ENCODE results near the gene PIF1. TPM values are rescaled to one million over a fixed set of nuclear protein-coding genes. Genes with fewer than 3 reads are reported as not detected.

PIF1 gene
- total RNA-seq, 4 donors from 2014 or later = 0.16 to 4.0 (median 2.5) TPM

DNA sequence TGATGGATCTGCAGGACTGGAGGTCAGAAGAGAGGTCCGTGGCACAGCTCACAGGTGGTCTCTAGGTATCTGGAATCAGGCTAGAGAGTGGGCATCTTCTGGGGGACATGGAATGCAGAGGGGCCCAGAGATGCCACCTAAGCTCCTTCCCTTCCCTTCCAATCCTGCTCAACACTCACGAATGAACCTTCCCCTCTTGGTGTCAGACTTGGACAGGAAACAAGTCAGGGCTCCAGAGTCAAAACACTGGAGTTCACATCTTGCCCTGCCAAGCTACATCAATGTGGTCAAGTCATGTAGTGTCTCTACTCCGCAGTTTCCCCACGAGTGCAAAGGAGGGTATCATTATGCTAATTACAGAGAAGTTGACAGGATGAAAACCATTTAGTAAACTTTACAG lies 34.0 kb downstream of the PIF1 start:
- TF ChIP-seq, protein P1, sequence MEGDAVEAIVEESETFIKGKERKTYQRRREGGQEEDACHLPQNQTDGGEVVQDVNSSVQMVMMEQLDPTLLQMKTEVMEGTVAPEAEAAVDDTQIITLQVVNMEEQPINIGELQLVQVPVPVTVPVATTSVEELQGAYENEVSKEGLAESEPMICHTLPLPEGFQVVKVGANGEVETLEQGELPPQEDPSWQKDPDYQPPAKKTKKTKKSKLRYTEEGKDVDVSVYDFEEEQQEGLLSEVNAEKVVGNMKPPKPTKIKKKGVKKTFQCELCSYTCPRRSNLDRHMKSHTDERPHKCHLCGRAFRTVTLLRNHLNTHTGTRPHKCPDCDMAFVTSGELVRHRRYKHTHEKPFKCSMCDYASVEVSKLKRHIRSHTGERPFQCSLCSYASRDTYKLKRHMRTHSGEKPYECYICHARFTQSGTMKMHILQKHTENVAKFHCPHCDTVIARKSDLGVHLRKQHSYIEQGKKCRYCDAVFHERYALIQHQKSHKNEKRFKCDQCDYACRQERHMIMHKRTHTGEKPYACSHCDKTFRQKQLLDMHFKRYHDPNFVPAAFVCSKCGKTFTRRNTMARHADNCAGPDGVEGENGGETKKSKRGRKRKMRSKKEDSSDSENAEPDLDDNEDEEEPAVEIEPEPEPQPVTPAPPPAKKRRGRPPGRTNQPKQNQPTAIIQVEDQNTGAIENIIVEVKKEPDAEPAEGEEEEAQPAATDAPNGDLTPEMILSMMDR (IDR thresholded peaks at IDR 0.05; ENCODE audit: low read depth) = no peak

DNA sequence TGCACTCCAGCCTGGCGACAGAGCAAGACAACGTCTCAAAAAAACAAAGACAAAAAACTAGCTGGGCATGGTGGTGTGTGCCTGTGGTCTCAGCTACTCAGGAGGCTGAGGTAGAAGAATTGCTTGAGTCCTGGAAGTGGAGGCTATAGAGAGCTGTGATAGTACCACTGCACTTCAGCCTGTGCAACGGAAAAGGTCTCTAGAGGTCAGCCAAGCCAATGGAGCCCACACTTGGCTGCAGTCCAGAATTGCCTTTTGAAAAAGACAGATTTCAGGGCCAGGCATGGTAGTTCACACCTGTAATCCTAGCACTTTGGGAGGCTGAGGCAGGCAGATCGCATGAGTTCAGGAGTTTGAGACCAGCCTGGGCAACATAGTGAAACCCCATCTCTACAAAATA lies 41.7 kb downstream of the PIF1 start:
- TF ChIP-seq, protein P1 (IDR thresholded peaks at IDR 0.05; ENCODE audit: low read depth) = no peak

DNA sequence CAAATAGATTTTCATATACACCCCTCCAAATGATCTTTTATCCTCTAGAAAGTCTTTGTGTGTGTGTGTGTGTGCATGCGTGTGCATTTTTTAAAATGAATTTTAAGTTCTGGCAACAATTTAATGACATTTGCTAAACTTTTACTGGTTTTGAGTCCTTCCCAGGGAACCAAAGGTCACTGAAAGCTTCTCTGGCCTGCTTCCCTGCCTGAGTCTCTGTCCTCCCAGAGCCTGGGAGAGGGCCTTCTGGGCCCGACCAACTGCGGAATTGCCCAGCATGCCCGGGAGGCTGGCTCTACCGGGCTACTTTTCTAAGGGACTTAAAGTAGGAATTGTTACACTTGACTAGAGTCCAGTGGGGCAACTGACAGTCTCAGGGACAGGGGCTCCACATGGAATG lies 42.7 kb downstream of the PIF1 start:
- TF ChIP-seq, protein P1 (IDR thresholded peaks at IDR 0.05; ENCODE audit: low read depth) = no peak

DNA sequence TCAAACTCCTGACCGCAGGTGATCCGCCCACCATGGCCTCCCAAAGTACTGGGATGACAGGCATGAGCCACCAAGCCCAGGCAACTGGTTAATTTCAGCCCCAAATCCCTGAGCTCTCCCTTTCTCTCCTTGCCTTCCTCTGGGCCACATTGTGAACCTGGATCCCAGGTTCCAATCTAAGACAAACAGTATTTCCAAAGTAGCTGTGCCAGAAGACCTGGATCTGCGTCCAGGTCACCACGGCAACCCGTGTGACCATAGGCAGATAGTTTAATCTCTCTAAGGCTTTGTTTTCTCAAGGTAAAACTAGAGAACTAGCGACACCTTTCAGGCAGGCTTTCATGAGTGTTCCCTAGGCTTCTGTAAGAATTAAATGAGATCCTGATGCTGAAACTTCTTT lies 44.1 kb downstream of the PIF1 start:
- TF ChIP-seq, protein P1 (IDR thresholded peaks at IDR 0.05; ENCODE audit: low read depth) = no peak

DNA sequence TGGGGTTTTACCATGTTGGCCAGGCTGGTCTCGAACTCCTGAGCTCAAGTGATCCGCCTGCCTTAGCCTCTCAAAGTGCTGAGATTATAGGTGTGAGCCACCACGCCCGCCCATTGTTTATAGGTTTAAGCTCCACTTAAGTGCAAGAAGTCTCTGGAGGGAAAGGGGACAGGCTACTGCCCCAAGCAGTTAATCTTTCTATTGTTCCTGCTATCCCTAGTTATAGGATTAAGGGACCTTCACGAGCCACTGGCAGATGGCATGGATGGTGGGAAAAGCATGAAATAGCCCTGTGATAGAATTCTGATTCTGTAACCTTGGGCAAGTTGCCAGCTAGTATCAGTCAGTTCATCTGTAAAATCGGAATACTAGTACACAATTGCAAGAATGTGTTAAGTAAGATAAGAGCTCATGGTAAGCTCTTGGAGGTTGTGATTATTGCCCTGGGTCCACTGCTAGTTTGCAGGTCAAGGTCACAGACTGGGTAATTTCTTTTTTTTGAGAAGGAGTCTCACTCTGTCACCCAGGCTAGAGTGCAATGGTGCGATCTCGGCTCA lies 44.8 kb downstream of the PIF1 start:
- TF ChIP-seq, protein P1 (IDR thresholded peaks at IDR 0.05; ENCODE audit: low read depth) = no peak

DNA sequence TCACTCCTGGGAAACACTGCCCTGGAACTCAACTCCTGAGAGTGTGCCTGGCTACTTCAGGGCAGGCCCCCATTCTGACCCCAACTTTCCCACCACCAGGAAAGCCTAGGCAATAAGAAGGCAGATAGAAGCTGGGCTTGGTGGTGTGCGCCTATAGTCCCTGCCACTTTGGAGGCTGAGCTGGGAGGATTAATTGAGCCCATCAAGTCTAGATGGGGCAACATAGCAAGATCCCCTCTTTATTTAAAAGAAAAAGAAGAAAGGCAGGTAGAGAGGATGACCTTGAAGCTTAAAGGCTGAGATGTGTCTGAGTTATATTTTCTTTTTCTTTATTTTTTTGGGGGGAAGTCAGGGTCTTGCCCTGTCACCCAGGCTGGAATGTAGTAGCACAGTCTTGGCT lies 45.8 kb downstream of the PIF1 start:
- TF ChIP-seq, protein P1 (IDR thresholded peaks at IDR 0.05; ENCODE audit: low read depth) = no peak

DNA sequence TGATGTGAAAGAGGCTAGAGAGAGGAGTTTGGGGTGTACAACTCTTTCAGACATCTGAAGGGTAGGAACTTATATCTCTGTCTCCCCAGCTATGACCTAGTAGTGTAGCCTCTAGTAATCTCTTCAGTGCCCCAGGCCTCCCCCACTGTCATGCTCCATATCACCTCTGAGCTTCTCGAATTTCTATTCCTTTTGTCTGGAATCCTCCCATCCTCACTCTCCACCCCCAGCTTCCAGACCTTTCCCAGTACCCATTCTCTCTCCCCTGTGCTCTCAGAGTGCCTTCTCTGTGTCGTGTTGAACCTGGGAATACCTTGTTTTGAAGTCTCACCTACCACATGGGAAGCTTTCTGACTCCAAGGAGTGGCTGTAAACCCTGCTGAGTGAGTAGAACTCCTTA lies 46.4 kb downstream of the PIF1 start:
- TF ChIP-seq, protein P1 (IDR thresholded peaks at IDR 0.05; ENCODE audit: low read depth) = no peak

Data from subcutaneous adipose tissue (tissue), 4 donors.